Measurements from ENCODE around the gene OR14I1. TPM values are rescaled to one million over a fixed set of nuclear protein-coding genes. Genes with fewer than 3 reads are reported as not detected.
"Not testable (repeated sequence)": the region's sequence is repeated elsewhere in the genome, so short reads cannot be mapped to it uniquely, and the experiment has no call there.

OR14I1 gene
- total RNA-seq, 1 donor from 2014 or later: not detected

GRCh38 chr1:248686815-248687214 lies 15.8 kb downstream of the OR14I1 start:
- no peaks in the 10 kb centered on the region for H3K9me3 ChIP-seq
- no peak for TF ChIP-seq CTCF (IDR thresholded peaks at IDR 0.05)
- H3K27me3 ChIP-seq: no peaks in the 10 kb centered on the region
- intact Hi-C loops (cut with DNase I): no loop called here
- no peak overlapping the region for H3K4me3 ChIP-seq
- H3K36me3 ChIP-seq: no peaks in the 10 kb centered on the region
- no peak overlapping the region for H3K27ac ChIP-seq
- H3K4me1 ChIP-seq: no peaks in the 10 kb centered on the region
- no peak for DNase-seq (ENCODE audit: low spot score in 2 of 2)

GRCh38 chr1:248681651-248682050 lies 20.9 kb downstream of the OR14I1 start:
- Histone ChIP-seq H3K27me3 (no peaks in the 10 kb centered on the region), H3K9me3 (no peaks in the 10 kb centered on the region), H3K4me1 (no peaks in the 10 kb centered on the region), H3K36me3 (no peaks in the 10 kb centered on the region), H3K4me3 (no peak overlapping the region), H3K27ac (no peak overlapping the region)
- intact Hi-C loops (cut with DNase I): no loop called here
- no peak for TF ChIP-seq CTCF (IDR thresholded peaks at IDR 0.05)
- DNase-seq (ENCODE audit: low spot score in 2 of 2): no peak

- Histone ChIP-seq H3K4me3 (no peak overlapping the region), H3K9me3 (no peaks in the 10 kb centered on the region), H3K27me3 (no peaks in the 10 kb centered on the region), H3K27ac (no peak overlapping the region), H3K36me3 (no peaks in the 10 kb centered on the region), H3K4me1 (no peaks in the 10 kb centered on the region)
- no peak for DNase-seq (ENCODE audit: low spot score in 2 of 2)
- intact Hi-C loops (cut with DNase I): no loop called here
- TF ChIP-seq CTCF (IDR thresholded peaks at IDR 0.05): no peak
Measured at GRCh38 chr1:248670003-248670402, 32.6 kb downstream of the OR14I1 start.

- intact Hi-C loops (cut with DNase I); H3K4me1 ChIP-seq: not testable (repeated sequence)
Measured at GRCh38 chr1:248663453-248664328, 38.9 kb downstream of the OR14I1 start.

GRCh38 chr1:248656797-248657196 lies 45.8 kb downstream of the OR14I1 start:
- DNase-seq (ENCODE audit: low spot score in 2 of 2); H3K27ac ChIP-seq; H3K9me3 ChIP-seq; H3K4me3 ChIP-seq; H3K27me3 ChIP-seq; H3K36me3 ChIP-seq; intact Hi-C loops (cut with DNase I); H3K4me1 ChIP-seq: not testable (repeated sequence)

More at GRCh38 chr1:248663453-248664328, 38.9 kb downstream of the OR14I1 start:
- H3K27ac ChIP-seq; DNase-seq (ENCODE audit: low spot score in 2 of 2); H3K36me3 ChIP-seq; H3K27me3 ChIP-seq; H3K9me3 ChIP-seq; H3K4me3 ChIP-seq: not testable (repeated sequence)

- intact Hi-C loops (cut with DNase I): not testable (repeated sequence)
Measured at GRCh38 chr1:248655354-248655753, 47.2 kb downstream of the OR14I1 start, which contains the start of gene OR2T27. Gene OR2T27 (minus strand): TSS chr1:248655528. CDS start chr1:248650884, 4,644 bp downstream.

More at GRCh38 chr1:248655354-248655753, 47.2 kb downstream of the OR14I1 start, which contains the start of gene OR2T27:
- H3K4me3 ChIP-seq; H3K27ac ChIP-seq; H3K36me3 ChIP-seq; H3K4me1 ChIP-seq; H3K27me3 ChIP-seq; H3K9me3 ChIP-seq; DNase-seq (ENCODE audit: low spot score in 2 of 2): not testable (repeated sequence)

Other genes starting within 250 kb of the OR14I1 start
- not detected for gene OR2T3, start 229.4 kb downstream of the OR14I1 start, total RNA-seq
- gene OR2T5, start 214.2 kb downstream of the OR14I1 start, total RNA-seq: not detected
- gene OR2G6, start 194.7 kb downstream of the OR14I1 start, total RNA-seq: not detected
- gene OR2T29, start 140.0 kb downstream of the OR14I1 start, total RNA-seq: not detected
- not detected for gene OR2T34, start 128.0 kb downstream of the OR14I1 start, total RNA-seq
- not detected for gene OR2T10, start 105.1 kb downstream of the OR14I1 start, total RNA-seq
- 2.8 TPM for gene OR2T11, start 67.7 kb downstream of the OR14I1 start, total RNA-seq
- gene OR2T35, start 57.5 kb downstream of the OR14I1 start, total RNA-seq: not detected
- gene OR2T27, start 47.2 kb downstream of the OR14I1 start, total RNA-seq: not detected
- gene LYPD8, start 53.0 kb upstream of the OR14I1 start, total RNA-seq: not detected
- gene SH3BP5L, start 123.1 kb upstream of the OR14I1 start, total RNA-seq: 15.9 TPM
- 30.9 TPM for gene ZNF672, start 135.5 kb upstream of the OR14I1 start, total RNA-seq
- 13.8 TPM for gene ZNF692, start 156.3 kb upstream of the OR14I1 start, total RNA-seq
- gene PGBD2, start 203.5 kb upstream of the OR14I1 start, total RNA-seq: 0.53 TPM

All from ascending aorta (tissue), 2 donors.